ENCODE data around the gene ZNF470. TPM values are rescaled to one million over a fixed set of nuclear protein-coding genes. Genes with fewer than 3 reads are reported as not detected.
A peak's percentile ranks its signal among the peaks of the same experiment; 100 is the strongest.

The ZNF470 gene
- total and polyA plus RNA-seq, 9 of the 15 experiments (the other 6 are each of a cell fraction or from before 2014, with no cell fraction given) = 0.03 TPM; not detected in 8

- Histone ChIP-seq H2AFZ (ENCODE audit: low read depth, low read length) (no peak overlapping the region), H3K4me1 (replicated peaks in 1 of 2; ENCODE audit: control insufficient read depth in 2 of 2, insufficient read depth in 2 of 2, low read length in 2 of 2) (no peaks in the 10 kb centered on the region), H3K9ac (ENCODE audit: insufficient read depth in 1 of 2, low read depth in 2 of 2, low read length in 2 of 2) (no peak overlapping the region), H3K36me3 (ENCODE audit: control insufficient read depth, insufficient read depth, low read length) (no peaks in the 10 kb centered on the region), H3K4me2 (ENCODE audit: insufficient read depth, low read length) (no peak overlapping the region), H3K9me1 (ENCODE audit: control insufficient read depth, insufficient read depth, low read length) (no peaks in the 10 kb centered on the region), H3K9me3 (replicated peaks; ENCODE audit: control insufficient read depth, insufficient read depth, low read depth, low read length) (no peaks in the 10 kb centered on the region), H3K27ac (ENCODE audit: extremely low read depth, low read depth, low read length) (no peak overlapping the region), H4K20me1 (replicated peaks; ENCODE audit: control insufficient read depth, insufficient read depth, low read length) (no peaks in the 10 kb centered on the region), H3K79me2 (ENCODE audit: control insufficient read depth, insufficient read depth, low read length) (no peaks in the 10 kb centered on the region), H3K27me3 (ENCODE audit: control insufficient read depth in 2 of 2, insufficient read depth in 2 of 2, low read length in 2 of 2) (no peaks in the 10 kb centered on the region), H3K4me3 (no peak overlapping the region)
- WGBS (ENCODE audit: insufficient coverage, low coverage, missing lambda C conversion rate) = 0% methylated on average over 4 of the region's 4 CpGs
- in situ Hi-C loops (cut with MboI) (no loop called here), intact Hi-C loops (cut with micrococcal nuclease) (no loop called here)
- POLR2A ChIA-PET = no interaction called here
- no peak for TF ChIP-seq E2F1 (CRISPR knock-in tag; IDR thresholded peaks at IDR 0.05)
- TF ChIP-seq ZFX (CRISPR knock-in tag; IDR thresholded peaks at IDR 0.05) = 0 out of 2 replicates have a peak, but pooled peaks have one; percentile 1
- TF ChIP-seq PHF8 (IDR thresholded peaks at IDR 0.05; ENCODE audit: borderline replicate concordance, low read length) = 0 out of 2 replicates have a peak, but pooled peaks have one; percentile 9
- no peak for ATAC-seq
- no peak for FAIRE-seq
- BruUV-seq (replicated peaks) = no TSS peak
- DNase-seq (ENCODE audit: extremely low read depth in 1 of 4, low spot score in 3 of 4) = no peak
- CTCF ChIA-PET (ENCODE audit: low intra/inter-chr PET ratio) = no interaction called here
Observed at GRCh38 chr19:56595548-56595899, 28.3 kb downstream of the ZNF470 start.

GRCh38 chr19:56596676-56597075 lies 29.4 kb downstream of the ZNF470 start:
- no peak overlapping the region for H2AFZ ChIP-seq (ENCODE audit: low read depth, low read length)
- POLR2A ChIA-PET = no interaction called here
- H4K20me1 ChIP-seq (replicated peaks; ENCODE audit: control insufficient read depth, insufficient read depth, low read length) = no peaks in the 10 kb centered on the region
- no peaks in the 10 kb centered on the region for H3K9me1 ChIP-seq (ENCODE audit: control insufficient read depth, insufficient read depth, low read length)
- H3K27ac ChIP-seq (ENCODE audit: extremely low read depth, low read depth, low read length) = no peak overlapping the region
- in situ Hi-C loops (cut with MboI) = no loop called here
- no TSS peak for BruUV-seq (replicated peaks)
- DNase-seq (ENCODE audit: extremely low read depth in 1 of 4, low spot score in 3 of 4) (no peak), FAIRE-seq (no peak), ATAC-seq (no peak)
- H3K36me3 ChIP-seq (ENCODE audit: control insufficient read depth, insufficient read depth, low read length) = no peaks in the 10 kb centered on the region
- H3K4me1 ChIP-seq (replicated peaks in 1 of 2; ENCODE audit: control insufficient read depth in 2 of 2, insufficient read depth in 2 of 2, low read length in 2 of 2) = no peaks in the 10 kb centered on the region
- no peak overlapping the region for H3K4me3 ChIP-seq
- no peaks in the 10 kb centered on the region for H3K79me2 ChIP-seq (ENCODE audit: control insufficient read depth, insufficient read depth, low read length)
- intact Hi-C loops (cut with micrococcal nuclease) = no loop called here
- no peak overlapping the region for H3K4me2 ChIP-seq (ENCODE audit: insufficient read depth, low read length)
- H3K9me3 ChIP-seq (replicated peaks; ENCODE audit: control insufficient read depth, insufficient read depth, low read depth, low read length) = no peaks in the 10 kb centered on the region
- H3K9ac ChIP-seq (ENCODE audit: insufficient read depth in 1 of 2, low read depth in 2 of 2, low read length in 2 of 2) = no peak overlapping the region
- CTCF ChIA-PET (ENCODE audit: low intra/inter-chr PET ratio) = no interaction called here
- 4% methylated on average over 4 of the region's 4 CpGs for WGBS (ENCODE audit: insufficient coverage, low coverage, missing lambda C conversion rate)
- H3K27me3 ChIP-seq (ENCODE audit: control insufficient read depth in 2 of 2, insufficient read depth in 2 of 2, low read length in 2 of 2) = no peaks in the 10 kb centered on the region
- TF ChIP-seq SMARCE1 (IDR thresholded peaks at IDR 0.05) (no peak), ZNF586 (CRISPR knock-in tag; conservative IDR thresholded peaks at IDR 0.05) (no peak), CHD2 (IDR thresholded peaks at IDR 0.05; ENCODE audit: low read depth, low read length) (no peak), CREB5 (CRISPR knock-in tag; IDR thresholded peaks at IDR 0.05) (no peak), ZNF696 (CRISPR knock-in tag; conservative IDR thresholded peaks at IDR 0.05) (no peak), GTF3C2 (IDR thresholded peaks at IDR 0.05; ENCODE audit: borderline replicate concordance, extremely low read depth, insufficient read length) (no peak), SUPT5H (IDR thresholded peaks at IDR 0.05) (no peak)

All from K562 (cell line).